NCI-H1694 (cell line): ENCODE results near the gene NUTM2D.
"Not testable (repeated sequence)": the region's sequence is repeated elsewhere in the genome, so short reads cannot be mapped to it uniquely, and the experiment has no call there.

Source experiments
- DNase-seq: peaks from one replicate; lab custom pipeline; 2025; lab: John Stamatoyannopoulos, UW

The NUTM2D gene

DNA sequence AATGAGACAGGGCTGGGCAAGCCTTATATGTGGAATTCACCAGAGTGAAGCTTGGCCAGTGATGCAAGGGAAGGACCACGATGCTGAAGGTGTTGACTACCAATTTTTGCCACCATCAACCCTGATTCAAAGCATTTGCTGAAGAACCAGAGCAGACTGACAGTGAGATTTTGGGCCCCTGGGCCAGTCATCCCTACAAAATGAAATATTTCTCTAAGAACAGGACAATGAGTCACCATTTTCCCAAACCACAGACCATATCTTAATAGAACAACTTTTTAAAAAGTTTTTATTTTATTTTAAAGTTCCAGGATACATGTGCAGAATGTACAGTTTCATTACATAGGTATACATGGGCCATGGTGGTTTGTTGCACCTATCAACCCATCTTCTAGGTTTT, 16.5 kb downstream of the NUTM2D start:
- not testable (repeated sequence) for DNase-seq

DNA sequence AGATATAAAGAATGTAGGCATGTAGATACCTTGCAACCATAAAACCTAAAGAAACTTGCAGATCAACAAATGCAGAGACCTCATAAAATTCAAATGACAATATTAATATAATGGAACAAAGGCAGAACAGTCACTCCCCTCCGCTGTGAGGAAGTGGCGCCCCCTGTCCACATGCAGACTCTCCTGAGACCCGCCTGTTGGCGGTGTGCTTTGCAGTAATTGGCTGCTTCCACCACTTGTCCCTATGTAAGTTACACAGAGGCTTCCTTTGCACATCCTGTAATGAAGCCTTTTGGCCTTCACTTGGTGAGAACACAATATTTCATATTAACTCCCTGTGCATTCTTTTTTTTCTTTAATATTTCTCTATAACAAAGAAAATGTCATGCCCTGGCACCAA, 21.6 kb downstream of the NUTM2D start:
- not testable (repeated sequence) for DNase-seq

- not testable (repeated sequence) for DNase-seq
Measured at GRCh38 chr10:87383149-87383857, 25.8 kb downstream of the NUTM2D start.

GRCh38 chr10:87384283-87384682, 26.7 kb downstream of the NUTM2D start:
- DNase-seq: not testable (repeated sequence)

DNA sequence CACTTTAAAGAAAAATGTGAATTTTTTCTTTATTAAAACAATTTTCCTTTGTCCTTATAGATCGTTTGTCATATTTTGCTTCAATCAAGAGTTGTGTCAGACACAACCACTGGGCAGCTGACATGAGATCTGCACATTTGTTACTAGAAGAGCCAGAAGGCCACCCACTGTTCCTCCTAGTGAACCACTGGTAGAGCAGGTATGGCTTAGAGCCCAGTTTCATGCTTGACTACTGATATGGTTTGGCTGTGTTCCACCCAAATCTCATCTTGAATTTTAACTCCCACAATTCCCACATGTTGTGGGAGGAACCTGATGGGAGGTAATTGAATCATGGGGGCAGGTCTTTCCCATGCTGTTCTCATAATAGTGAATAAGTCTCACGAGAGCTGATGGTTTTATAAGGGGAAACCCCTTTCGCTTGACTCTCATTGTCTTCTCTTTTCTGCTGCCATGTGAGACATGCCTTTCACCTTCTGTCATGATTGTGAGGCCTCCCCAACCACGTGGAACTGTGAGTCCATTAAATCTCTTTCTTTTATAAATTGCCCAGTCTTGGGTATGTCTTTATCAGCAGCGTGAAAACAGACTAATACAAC, 28.3 kb downstream of the NUTM2D start:
- not testable (repeated sequence) for DNase-seq

DNA sequence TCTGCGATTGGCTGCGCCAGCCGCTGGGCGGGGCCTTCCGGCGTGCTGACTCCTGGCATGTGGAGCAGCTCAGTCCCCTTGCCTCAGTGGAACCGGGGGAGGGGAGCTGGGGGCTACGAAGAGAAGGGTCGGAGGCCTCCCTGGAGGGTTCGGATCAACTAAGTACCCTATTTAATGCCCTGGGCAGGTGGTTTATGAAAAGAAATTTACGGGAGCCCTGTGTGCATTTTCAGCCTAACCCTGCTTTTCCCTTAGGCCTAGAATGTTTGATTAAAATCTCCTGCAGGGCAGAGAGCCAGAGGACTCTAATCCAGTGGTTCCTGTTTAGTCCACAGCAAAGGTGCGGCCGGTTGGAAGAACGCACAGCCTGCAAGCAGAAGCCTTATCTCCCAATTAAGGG, 33.8 kb downstream of the NUTM2D start:
- not testable (repeated sequence) for DNase-seq

- DNase-seq: not testable (repeated sequence)
Measured at GRCh38 chr10:87396206-87396605, 38.7 kb downstream of the NUTM2D start.

GRCh38 chr10:87398436-87398835, 40.9 kb downstream of the NUTM2D start:
- DNase-seq: not testable (repeated sequence)

GRCh38 chr10:87407516-87408467, 50.2 kb downstream of the NUTM2D start:
- not testable (repeated sequence) for DNase-seq

- DNase-seq: not testable (repeated sequence)
Measured at GRCh38 chr10:87413921-87414320, 56.4 kb downstream of the NUTM2D start.
